K562 (cell line): ENCODE results near the gene DMD. TPM values are rescaled to one million over a fixed set of nuclear protein-coding genes. Genes with fewer than 3 reads are reported as not detected.

ENCODE experiments used
- ATAC-seq: fragments of 200-7000 bp; cut with Tn5 transposase; 3 replicates; pipeline ENCODE4 v1.9.1; 2020; ENCODE audit warnings: moderate library complexity
- BruUV-seq: library from RNA; stranded (reverse); fragments of 400-500 nt; replicated peaks from 2 replicates; lab custom pipeline; 2021; lab: Mats Ljungman, UMichigan
- CTCF ChIA-PET: fragments of 300-600 bp; formaldehyde crosslinking; extraction: SDS; loops from one replicate; lab custom pipeline; 2021; ENCODE audit warnings: low intra/inter-chr PET ratio; lab: Yijun Ruan, JAX
- POLR2A ChIA-PET: fragments of 300-600, 350-650 bp; sonication (Branson Sonifier 250); formaldehyde crosslinking; extraction: SDS; loops from one replicate; lab custom pipeline; 2021; ENCODE audit warnings: antibody characterized with exemption, inconsistent platforms; lab: Yijun Ruan, JAX
- DNase-seq, 4 experiments: peaks; one replicate each; pipeline versions ENCODE4 v3.0.0 to v3.0.0-alpha.2; 2011 to 2018; ENCODE audit warnings: low spot score in 3 of 4, mixed read lengths in 3 of 4; ENCODE audit errors: extremely low read depth in 1 of 4
- FAIRE-seq: peaks from 2 replicates; lab custom pipeline; 2011; peaks lifted over from hg19 to GRCh38; lab: Jason Lieb, UNC
- H2AFZ ChIP-seq: 2 replicates; pipeline ENCODE4 v1.6.0; 2011; ENCODE audit warnings: low read depth, low read length, control low read depth, inconsistent platforms
- H3K27ac ChIP-seq: fragments of 200-600 bp; 3 replicates; pipeline ENCODE4 v1.8.0; 2011; ENCODE audit warnings: low read depth, mild to moderate bottlenecking, control low read depth, inconsistent platforms, low read length, moderate library complexity, mixed read lengths; ENCODE audit errors: extremely low read depth
- H3K27me3 ChIP-seq, 2 experiments: fragments of 300-600 bp in 1 of 2; 2 replicates in 1 of 2; 3 replicates in 1 of 2; pipeline versions ENCODE4 v1.6.0 to v1.8.0; 2011; ENCODE audit warnings: inconsistent platforms in 2 of 2, low read length in 2 of 2, mild to moderate bottlenecking in 1 of 2, mixed read lengths in 1 of 2, moderate library complexity in 1 of 2; ENCODE audit not compliant: control insufficient read depth in 2 of 2, insufficient read depth in 2 of 2
- H3K36me3 ChIP-seq: fragments of 300-600 bp; 3 replicates; pipeline ENCODE4 v1.8.0; 2011; ENCODE audit warnings: mild to moderate bottlenecking, low read length, inconsistent platforms; ENCODE audit not compliant: control insufficient read depth, insufficient read depth
- H3K4me1 ChIP-seq, 2 experiments: fragments of 200-600 bp in 1 of 2; replicated peaks in 1 of 2; 2 replicates in 1 of 2; 3 replicates in 1 of 2; pipeline versions ENCODE4 v1.5.1 to v1.8.0; 2011; ENCODE audit warnings: inconsistent platforms in 2 of 2, low read length in 2 of 2, mild to moderate bottlenecking in 1 of 2, mixed read lengths in 1 of 2, moderate library complexity in 1 of 2; ENCODE audit not compliant: control insufficient read depth in 2 of 2, insufficient read depth in 2 of 2
- H3K4me2 ChIP-seq: 2 replicates; pipeline ENCODE4 v1.6.1; 2011; ENCODE audit warnings: low read length, control low read depth, inconsistent platforms, mixed read lengths; ENCODE audit not compliant: insufficient read depth
- H3K4me3 ChIP-seq: fragments of 200-600 bp; sonication (generic), shearing (Covaris generic); 2 replicates; pipeline ENCODE4 v1.5.1; 2016; ENCODE audit warnings: control low read depth, inconsistent platforms
- H3K79me2 ChIP-seq: fragments of 200-600 bp; 3 replicates; pipeline ENCODE4 v1.8.0; 2011; ENCODE audit warnings: low read length, inconsistent platforms; ENCODE audit not compliant: control insufficient read depth, insufficient read depth
- H3K9ac ChIP-seq, 2 experiments: 2 replicates each; pipeline versions ENCODE4 v1.6.0 to v1.6.1; 2011; ENCODE audit warnings: low read depth in 2 of 2, low read length in 2 of 2, control low read depth in 1 of 2, inconsistent platforms in 1 of 2, mild to moderate bottlenecking in 1 of 2, mixed read lengths in 1 of 2; ENCODE audit not compliant: insufficient read depth in 1 of 2
- H3K9me1 ChIP-seq: one replicate; pipeline ENCODE4 v1.6.0; 2011; ENCODE audit warnings: inconsistent platforms, mild to moderate bottlenecking, low read length, moderate library complexity; ENCODE audit not compliant: control insufficient read depth, insufficient read depth
- H3K9me3 ChIP-seq: replicated peaks from 2 replicates; pipeline ENCODE4 v1.5.1; 2011; ENCODE audit warnings: low read depth, low read length, inconsistent platforms; ENCODE audit not compliant: control insufficient read depth, insufficient read depth
- H4K20me1 ChIP-seq: replicated peaks from 2 replicates; pipeline ENCODE4 v1.6.1; 2011; ENCODE audit warnings: low read length, inconsistent platforms, mixed read lengths; ENCODE audit not compliant: control insufficient read depth, insufficient read depth
- SETDB1 ChIP-seq: IDR thresholded peaks from one replicate; pipeline ENCODE4 v1.6.1; 2012; ENCODE audit warnings: low read length, control low read depth, inconsistent platforms
- TBL1XR1 ChIP-seq, 2 experiments: IDR thresholded peaks; 2 replicates each; pipeline ENCODE4 v1.6.1; 2012; ENCODE audit warnings: improper control_type of control experiment in 2 of 2, low read length in 2 of 2, mild to moderate bottlenecking in 1 of 2
- ZFP30 ChIP-seq: fragments of 250-450 bp; sonication (Bioruptor Pico); IDR thresholded peaks from 2 replicates; pipeline ENCODE4 v1.8.0; 2022; ENCODE audit warnings: moderate library complexity, mild to moderate bottlenecking, inconsistent platforms, borderline replicate concordance
- WGBS: fragments of 100-300 bp; shearing (Covaris generic); methylation state at CpG from one replicate; pipeline ENCODE4 v1.1.6; 2016; ENCODE audit warnings: low coverage, mixed read lengths; ENCODE audit not compliant: insufficient coverage; ENCODE audit errors: missing lambda C conversion rate; 5-methylcytosine and 5-hydroxymethylcytosine counted together
- in situ Hi-C: fragments of 300-500 bp; cut with MboI; formaldehyde crosslinking; loops from 4 replicates; pipeline ENCODE4 v1.15.0; 2018; ENCODE audit warnings: inconsistent platforms, mixed read lengths
- intact Hi-C: fragments of 100-400 bp; cut with micrococcal nuclease; formaldehyde crosslinking; loops from 2 replicates; pipeline ENCODE4 v1.14.2; 2022
- polyA plus RNA-seq, 8 experiments: library from polyadenylated mRNA; depleted of rRNA in 4 of 8; stranded (reverse) in 5 of 8; unstranded in 3 of 8; fragments of >200 nt; fragmentation: Nextera tagmentation in 2 of 8; fragmentation: Illumina TruSeq in 1 of 8; extraction: Ambion mirVana in 2 of 8; extraction: Trizol in 1 of 8; gene quantifications; 2 replicates each; pipeline versions ENCODE4 v1.2.1 to v1.2.3, GENCODE V29; 2011 to 2014; ENCODE audit warnings: inconsistent platforms in 1 of 8, missing spikeins in 1 of 8
- total RNA-seq, 7 experiments: library from RNA; depleted of rRNA in 6 of 7; stranded (reverse); fragments of >200 nt in 6 of 7; fragmentation: Illumina TruSeq in 2 of 7; extraction: Trizol in 2 of 7; gene quantifications; 2 replicates each; pipeline versions ENCODE4 v1.2.1 to v1.2.3, GENCODE V29; 2011 to 2021; ENCODE audit warnings: low replicate concordance in 1 of 7
- TF ChIP-seq, protein P1 (sequence below), 2 experiments: fragments of 450-650 bp; IDR thresholded peaks; 2 replicates each; pipeline ENCODE4 v1.6.1; 2016; ENCODE audit warnings: mild to moderate bottlenecking in 2 of 2, borderline replicate concordance in 1 of 2, low read depth in 1 of 2, moderate library complexity in 1 of 2

DMD gene
- total and polyA plus RNA-seq, 9 of the 15 experiments (the other 6 are each of a cell fraction or from before 2014, with no cell fraction given) = 3.8 to 20.4 (median 11.4) TPM

DNA sequence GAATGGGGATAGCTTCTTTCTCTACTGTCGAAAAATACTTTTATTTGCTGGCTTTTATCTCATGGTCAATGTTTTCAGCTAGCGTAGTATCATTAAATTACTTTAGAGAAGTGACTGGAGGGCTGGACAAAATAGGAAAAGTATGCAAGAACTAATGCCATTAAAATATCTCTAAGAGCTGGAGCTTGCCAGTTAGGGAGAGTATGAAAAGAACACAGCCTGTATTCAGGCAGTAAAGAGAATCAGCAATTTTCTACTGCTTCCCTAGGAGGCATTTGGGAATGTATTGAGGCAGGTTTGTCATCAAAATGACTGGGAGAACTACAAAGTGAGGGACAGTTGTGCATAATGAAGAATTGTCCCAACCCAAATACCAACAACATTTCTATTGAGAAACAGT lies 2096.5 kb downstream of the DMD start:
- CTCF ChIA-PET = no interaction called here
- no peak for FAIRE-seq
- in situ Hi-C loops = no loop called here
- no peaks in the 10 kb centered on the region for H3K4me1 ChIP-seq
- no peak overlapping the region for H3K9ac ChIP-seq
- POLR2A ChIA-PET = no interaction called here
- no peaks in the 10 kb centered on the region for H4K20me1 ChIP-seq
- no peak overlapping the region for H3K4me2 ChIP-seq
- H3K27ac ChIP-seq = no peak overlapping the region
- TF ChIP-seq SETDB1 (no peak), ZFP30 (CRISPR knock-in tag) (no peak), TBL1XR1 (IDR thresholded peaks at IDR 0.05; ENCODE audit: low read length in 2 of 2) (no peak)
- TF ChIP-seq, protein P1, sequence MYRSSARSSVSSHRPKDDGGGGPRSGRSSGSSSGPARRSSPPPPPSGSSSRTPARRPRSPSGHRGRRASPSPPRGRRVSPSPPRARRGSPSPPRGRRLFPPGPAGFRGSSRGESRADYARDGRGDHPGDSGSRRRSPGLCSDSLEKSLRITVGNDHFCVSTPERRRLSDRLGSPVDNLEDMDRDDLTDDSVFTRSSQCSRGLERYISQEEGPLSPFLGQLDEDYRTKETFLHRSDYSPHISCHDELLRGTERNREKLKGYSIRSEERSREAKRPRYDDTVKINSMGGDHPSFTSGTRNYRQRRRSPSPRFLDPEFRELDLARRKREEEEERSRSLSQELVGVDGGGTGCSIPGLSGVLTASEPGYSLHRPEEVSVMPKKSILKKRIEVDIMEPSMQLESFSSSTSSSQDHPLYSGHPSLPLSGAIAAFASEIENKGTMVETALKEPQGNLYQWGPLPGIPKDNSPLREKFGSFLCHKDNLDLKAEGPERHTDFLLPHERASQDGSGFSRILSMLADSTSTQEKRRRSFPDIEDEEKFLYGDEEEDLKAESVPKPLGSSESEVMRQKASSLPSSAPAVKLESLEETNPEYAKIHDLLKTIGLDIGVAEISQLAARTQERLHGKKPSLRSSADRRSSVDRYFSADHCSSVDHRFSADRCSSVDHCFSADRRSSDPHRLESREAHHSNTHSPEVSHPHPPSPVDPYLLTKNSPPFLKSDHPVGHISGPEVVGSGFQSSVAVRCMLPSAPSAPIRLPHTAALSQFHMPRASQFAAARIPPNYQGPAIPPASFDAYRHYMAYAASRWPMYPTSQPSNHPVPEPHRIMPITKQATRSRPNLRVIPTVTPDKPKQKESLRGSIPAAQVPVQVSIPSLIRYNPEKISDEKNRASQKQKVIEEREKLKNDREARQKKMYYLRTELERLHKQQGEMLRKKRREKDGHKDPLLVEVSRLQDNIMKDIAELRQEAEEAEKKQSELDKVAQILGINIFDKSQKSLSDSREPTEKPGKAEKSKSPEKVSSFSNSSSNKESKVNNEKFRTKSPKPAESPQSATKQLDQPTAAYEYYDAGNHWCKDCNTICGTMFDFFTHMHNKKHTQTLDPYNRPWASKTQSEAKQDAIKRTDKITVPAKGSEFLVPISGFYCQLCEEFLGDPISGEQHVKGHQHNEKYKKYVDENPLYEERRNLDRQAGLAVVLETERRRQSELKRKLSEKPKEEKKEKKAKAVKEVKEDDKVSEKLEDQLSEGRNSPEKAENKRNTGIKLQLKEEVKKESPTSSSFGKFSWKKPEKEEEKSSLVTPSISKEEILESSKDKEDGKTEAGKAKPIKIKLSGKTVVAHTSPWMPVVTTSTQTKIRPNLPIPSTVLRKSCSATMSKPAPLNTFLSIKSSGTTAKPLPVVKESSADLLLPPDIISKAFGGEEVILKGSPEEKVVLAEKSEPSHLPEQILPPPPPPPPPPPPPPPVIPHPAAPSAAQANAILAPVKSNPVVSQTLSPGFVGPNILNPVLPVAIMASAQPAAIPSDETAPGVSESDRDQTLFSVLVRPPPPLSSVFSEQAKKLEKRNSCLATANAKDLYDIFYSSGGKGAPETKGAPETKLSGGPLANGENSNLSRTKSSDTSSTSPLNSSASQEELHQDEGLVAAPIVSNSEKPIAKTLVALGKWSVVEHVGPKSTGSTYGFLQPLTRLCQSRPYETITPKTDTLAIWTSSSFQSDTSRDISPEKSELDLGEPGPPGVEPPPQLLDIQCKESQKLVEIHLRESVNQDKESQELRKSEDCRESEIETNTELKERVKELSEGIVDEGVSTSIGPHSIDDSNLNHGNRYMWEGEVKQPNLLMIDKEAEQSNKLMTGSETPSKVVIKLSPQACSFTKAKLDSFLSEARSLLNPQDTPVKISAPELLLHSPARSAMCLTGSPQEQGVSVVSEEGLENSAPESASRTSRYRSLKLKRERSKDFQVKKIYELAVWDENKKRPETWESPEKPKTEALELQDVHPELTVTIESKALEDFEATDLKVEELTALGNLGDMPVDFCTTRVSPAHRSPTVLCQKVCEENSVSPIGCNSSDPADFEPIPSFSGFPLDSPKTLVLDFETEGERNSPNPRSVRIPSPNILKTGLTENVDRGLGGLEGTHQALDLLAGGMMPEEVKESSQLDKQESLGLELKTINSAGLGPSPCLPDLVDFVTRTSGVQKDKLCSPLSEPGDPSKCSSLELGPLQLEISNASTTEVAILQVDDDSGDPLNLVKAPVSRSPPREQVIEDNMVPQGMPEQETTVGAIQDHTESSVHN (IDR thresholded peaks at IDR 0.05; ENCODE audit: borderline replicate concordance in 1 of 2, low read depth in 1 of 2) = no peak
- H3K4me3 ChIP-seq = no peak overlapping the region
- H3K9me1 ChIP-seq = no peaks in the 10 kb centered on the region
- no peaks in the 10 kb centered on the region; a peak in 1 of 5 replicates for H3K27me3 ChIP-seq
- DNase-seq = no peak
- BruUV-seq = no TSS peak
- H2AFZ ChIP-seq = no peak overlapping the region
- intact Hi-C loops = no loop called here
- 0% methylated on average over 1 of the region's 2 CpGs for WGBS
- H3K36me3 ChIP-seq = no peaks in the 10 kb centered on the region
- ATAC-seq = no peak
- H3K79me2 ChIP-seq = no peaks in the 10 kb centered on the region
- H3K9me3 ChIP-seq = no peaks in the 10 kb centered on the region
